ENCODE measurements around the gene FLYWCH1. TPM values are rescaled to one million over a fixed set of nuclear protein-coding genes. Genes with fewer than 3 reads are reported as not detected.

Gene FLYWCH1
- total RNA-seq, 6 experiments from 2014 or later = 30.3 to 34.9 (median 33.7) TPM

- Mint-ChIP-seq H3K27ac (no peak overlapping the region; the same call in 1 of the 2 replicates), H3K4me3 (peak overlapping the region; percentile 73), H3K36me3 (ENCODE audit: low read depth) (no peaks in the 10 kb centered on the region), H3K9me3 (0 out of 2 replicates have a peak, but pooled peaks cover 6% of the 10 kb centered on the region), H3K4me1 (ENCODE audit: low read depth) (peaks cover 8% of the 10 kb centered on the region; the same call in 1 of the 2 replicates), H3K27me3 (ENCODE audit: insufficient read depth) (peaks cover 9% of the 10 kb centered on the region)
- TF ChIP-seq CTCF (IDR thresholded peaks at IDR 0.05) = no peak
- DNase-seq = no peak
These were observed 59.6 kb downstream of the FLYWCH1 start for GRCh38 chr16:2971134-2971984.

- Mint-ChIP-seq H3K27me3 (ENCODE audit: insufficient read depth) (peaks cover 9% of the 10 kb centered on the region), H3K27ac (no peak overlapping the region), H3K4me1 (ENCODE audit: low read depth) (peaks cover 8% of the 10 kb centered on the region; the same call in 1 of the 2 replicates), H3K9me3 (0 out of 2 replicates have a peak, but pooled peaks cover 6% of the 10 kb centered on the region), H3K36me3 (ENCODE audit: low read depth) (no peaks in the 10 kb centered on the region), H3K4me3 (no peak overlapping the region)
- no peak for TF ChIP-seq CTCF (IDR thresholded peaks at IDR 0.05)
- DNase-seq = no peak
These were observed 60.5 kb downstream of the FLYWCH1 start for GRCh38 chr16:2971985-2972784.

GRCh38 chr16:2973093-2973492, 61.4 kb downstream of the FLYWCH1 start:
- DNase-seq = no peak
- no peaks in the 10 kb centered on the region for H3K36me3 Mint-ChIP-seq (ENCODE audit: low read depth)
- H3K27ac Mint-ChIP-seq = no peak overlapping the region
- H3K27me3 Mint-ChIP-seq (ENCODE audit: insufficient read depth) = peaks cover 8% of the 10 kb centered on the region
- H3K9me3 Mint-ChIP-seq = 0 out of 2 replicates have a peak, but pooled peaks cover 3% of the 10 kb centered on the region
- TF ChIP-seq CTCF (IDR thresholded peaks at IDR 0.05) = no peak
- no peak overlapping the region for H3K4me3 Mint-ChIP-seq
- peaks cover 8% of the 10 kb centered on the region; the same call in 1 of the 2 replicates for H3K4me1 Mint-ChIP-seq (ENCODE audit: low read depth)

- no peak overlapping the region for H3K27ac Mint-ChIP-seq
- H3K36me3 Mint-ChIP-seq (ENCODE audit: low read depth) = no peaks in the 10 kb centered on the region
- peaks cover 3% of the 10 kb centered on the region for H3K27me3 Mint-ChIP-seq (ENCODE audit: insufficient read depth)
- no peak for TF ChIP-seq CTCF (IDR thresholded peaks at IDR 0.05)
- peaks cover 8% of the 10 kb centered on the region; the same call in 1 of the 2 replicates for H3K4me1 Mint-ChIP-seq (ENCODE audit: low read depth)
- no peak overlapping the region for H3K4me3 Mint-ChIP-seq
- no peaks in the 10 kb centered on the region for H3K9me3 Mint-ChIP-seq
- no peak for DNase-seq
These were observed 62.0 kb downstream of the FLYWCH1 start for GRCh38 chr16:2973605-2974318.

All from HFFc6 (cell line).